ENCODE data around the gene IRGC.
A peak's percentile ranks its signal among the peaks of the same experiment; 100 is the strongest.

Gene IRGC

DNA sequence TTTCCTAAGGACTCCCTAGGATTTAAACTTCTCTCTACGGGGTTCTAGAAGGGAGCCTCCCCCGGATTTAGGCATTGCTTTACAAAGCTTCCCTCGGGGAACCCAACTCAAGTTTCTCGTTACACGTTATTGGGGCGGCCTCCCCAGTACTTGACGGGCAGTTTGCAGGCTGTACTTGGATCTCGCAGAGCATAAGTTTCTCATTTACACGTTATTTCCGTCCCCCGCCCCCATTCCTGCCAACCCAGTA lies 38.3 kb downstream of the IRGC start:
- no peak for DNase-seq
- H3K79me1 ChIP-seq (ENCODE audit: low read length), result peaks cover 35% of the 10 kb centered on the region
- H4K8ac ChIP-seq (ENCODE audit: low read depth, low read length), result peak overlapping the region; percentile 86
- H4K12ac ChIP-seq (ENCODE audit: low read depth, low read length), result peak overlapping the region; percentile 22
- WGBS (ENCODE audit: extremely low coverage, insufficient coverage, insufficient read length), result no CpG with 5 or more reads among the region's 11 CpGs
- H2AFZ ChIP-seq (ENCODE audit: insufficient read depth, low read length, poor library complexity), result no peak overlapping the region
- H3K79me2 ChIP-seq (ENCODE audit: control insufficient read depth, insufficient read depth, low read length, poor library complexity), result peaks cover 10% of the 10 kb centered on the region
- no peak overlapping the region for H2BK12ac ChIP-seq (ENCODE audit: low read length)
- peak overlapping the region; percentile 79 for H4K91ac ChIP-seq (ENCODE audit: low read depth, low read length)
- peak overlapping the region; percentile 68 for H3K14ac ChIP-seq (ENCODE audit: low read length)
- peaks cover 8 to 17% of the 10 kb centered on the region in 2 experiments for H3K36me3 ChIP-seq (ENCODE audit: control insufficient read depth in 1 of 2, insufficient read depth in 2 of 2, low read length in 2 of 2)
- peak overlapping the region; percentile 89 for H2BK5ac ChIP-seq (ENCODE audit: low read depth, low read length, poor library complexity)
- no peaks in the 10 kb centered on the region for H3K9me3 ChIP-seq (ENCODE audit: insufficient read depth, low read depth, low read length)
- peak overlapping the region; percentile 74 for H3K4me3 ChIP-seq (ENCODE audit: low read depth, low read length)
- H3K27me3 ChIP-seq (ENCODE audit: insufficient read depth, low read length), result no peaks in the 10 kb centered on the region
- peak overlapping the region; percentile 72 for H3K4ac ChIP-seq (ENCODE audit: low read depth, low read length)
- H3K9ac ChIP-seq (ENCODE audit: low read length), result peak overlapping the region; percentile 91
- H2BK120ac ChIP-seq (ENCODE audit: insufficient read depth, low read length, poor library complexity), result peak overlapping the region; percentile 85
- H3K4me2 ChIP-seq (ENCODE audit: low read length), result peak overlapping the region; percentile 81
- H3K27ac ChIP-seq (ENCODE audit: low read depth, low read length), result peak overlapping the region; percentile 99
- H3K4me1 ChIP-seq (ENCODE audit: control insufficient read depth in 1 of 2, insufficient read depth in 2 of 2, low read length in 2 of 2), result peaks cover 20 to 27% of the 10 kb centered on the region in 2 experiments
- H3K18ac ChIP-seq (ENCODE audit: low read length), result peak overlapping the region; percentile 38
- peak overlapping the region; percentile 32 for H2AK5ac ChIP-seq (ENCODE audit: low read length)
- H3K23ac ChIP-seq (ENCODE audit: low read length), result no peak overlapping the region

DNA sequence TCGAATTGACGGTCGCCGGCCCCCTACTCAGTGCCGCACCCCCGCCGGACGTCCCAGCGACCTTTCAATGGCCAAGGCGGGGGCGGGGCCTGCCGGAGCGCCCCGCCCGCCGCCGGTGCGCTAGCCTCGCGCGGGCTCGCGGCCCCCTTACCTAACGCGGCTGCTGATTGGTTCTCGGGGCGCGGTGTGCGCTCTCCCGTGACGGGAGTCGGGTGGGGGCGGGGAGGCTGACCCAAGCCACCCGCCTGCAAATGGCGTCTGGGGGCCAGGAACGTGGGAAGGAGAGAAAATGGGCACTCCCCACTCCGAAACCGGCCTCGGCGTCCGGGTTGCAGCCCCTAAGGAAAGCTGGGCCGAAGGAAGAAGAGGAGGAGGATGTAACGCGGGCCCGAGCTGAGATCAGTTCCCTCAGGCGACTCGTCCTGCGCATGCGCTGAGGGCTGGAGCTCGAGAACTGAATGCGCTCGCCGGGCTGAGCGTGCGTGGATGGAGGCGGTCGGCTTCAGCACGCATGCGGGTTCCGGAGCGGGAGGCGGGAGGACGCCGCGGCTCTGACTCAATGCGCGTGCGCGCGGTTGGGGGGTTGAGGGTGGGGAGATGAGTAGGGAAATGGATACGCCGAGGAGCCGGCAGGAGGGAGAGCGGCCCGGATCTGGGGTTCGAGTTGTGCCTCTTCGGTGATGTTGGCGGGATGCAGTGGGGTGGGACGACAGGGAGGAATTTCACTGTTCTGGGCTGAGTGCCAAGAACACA lies 38.8 kb downstream of the IRGC start, which contains the start of gene SMG9:
Gene SMG9 (minus strand): TSS at position 460 of the 753 bp plus-strand sequence. CDS start 4,221 bp downstream, outside the sequence.
- Histone ChIP-seq H3K27me3 (ENCODE audit: insufficient read depth, low read length) (no peaks in the 10 kb centered on the region), H3K4ac (ENCODE audit: low read depth, low read length) (peak within 1 kb of the TSS; percentile 96), H3K79me1 (ENCODE audit: low read length) (peaks cover 35% of the 10 kb centered on the region), H2AK5ac (ENCODE audit: low read length) (peak within 1 kb of the TSS; percentile 96), H3K4me3 (ENCODE audit: low read depth, low read length) (peak within 1 kb of the TSS; percentile 94), H3K4me2 (ENCODE audit: low read length) (peak within 1 kb of the TSS; percentile 81), H3K9me3 (ENCODE audit: insufficient read depth, low read depth, low read length) (no peaks in the 10 kb centered on the region), H2BK12ac (ENCODE audit: low read length) (peak within 1 kb of the TSS; percentile 32), H3K79me2 (ENCODE audit: control insufficient read depth, insufficient read depth, low read length, poor library complexity) (peaks cover 10% of the 10 kb centered on the region), H4K12ac (ENCODE audit: low read depth, low read length) (peak within 1 kb of the TSS; percentile 94), H2BK5ac (ENCODE audit: low read depth, low read length, poor library complexity) (peak within 1 kb of the TSS; percentile 96), H4K91ac (ENCODE audit: low read depth, low read length) (peak within 1 kb of the TSS; percentile 98), H3K4me1 (ENCODE audit: control insufficient read depth in 1 of 2, insufficient read depth in 2 of 2, low read length in 2 of 2) (peaks cover 17 to 22% of the 10 kb centered on the region in 2 experiments), H2BK120ac (ENCODE audit: insufficient read depth, low read length, poor library complexity) (peak within 1 kb of the TSS; percentile 97), H3K27ac (ENCODE audit: low read depth, low read length) (peak within 1 kb of the TSS; percentile 99), H2AFZ (ENCODE audit: insufficient read depth, low read length, poor library complexity) (peak within 1 kb of the TSS; percentile 79), H3K36me3 (ENCODE audit: control insufficient read depth in 1 of 2, insufficient read depth in 2 of 2, low read length in 2 of 2) (peaks cover 4 to 12% of the 10 kb centered on the region in 2 experiments), H3K14ac (ENCODE audit: low read length) (peak within 1 kb of the TSS; percentile 98), H3K23ac (ENCODE audit: low read length) (no peak within 1 kb of the TSS), H3K9ac (ENCODE audit: low read length) (peak within 1 kb of the TSS; percentile 100), H3K18ac (ENCODE audit: low read length) (peak within 1 kb of the TSS; percentile 96), H4K8ac (ENCODE audit: low read depth, low read length) (peak within 1 kb of the TSS; percentile 98)
- no CpG with 5 or more reads among the region's 79 CpGs for WGBS (ENCODE audit: extremely low coverage, insufficient coverage, insufficient read length)
- peak; percentile 98 to 100 for DNase-seq

DNA sequence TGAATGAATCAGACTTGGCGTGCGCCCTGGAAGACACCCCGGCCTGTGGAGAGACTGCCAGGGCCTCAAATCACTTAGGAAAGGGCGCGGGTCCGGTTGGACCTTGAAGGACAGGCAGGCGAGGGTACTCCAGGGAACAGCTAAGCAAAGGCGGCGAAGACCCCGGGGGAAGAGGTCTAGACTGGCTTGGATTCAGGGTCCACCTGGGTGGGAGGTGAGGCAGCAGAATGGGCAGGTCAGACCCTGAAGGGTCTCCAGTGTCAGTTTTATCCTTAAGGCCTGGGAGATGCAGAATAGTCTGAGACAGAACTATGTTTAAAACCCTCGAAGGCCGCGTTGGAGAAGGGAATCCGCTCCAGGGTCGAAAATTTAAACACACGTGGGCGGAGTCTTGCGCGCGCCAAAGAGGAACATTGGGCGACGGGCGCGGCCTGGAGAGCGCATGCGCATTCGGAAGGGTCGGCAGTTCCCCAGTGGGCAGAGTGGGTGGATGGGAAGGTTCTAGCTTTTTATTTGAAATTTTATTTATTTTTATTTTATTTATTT lies 39.5 kb downstream of the IRGC start:
- peak overlapping the region; percentile 98 for H4K91ac ChIP-seq (ENCODE audit: low read depth, low read length)
- peaks cover 17 to 20% of the 10 kb centered on the region in 2 experiments for H3K4me1 ChIP-seq (ENCODE audit: control insufficient read depth in 1 of 2, insufficient read depth in 2 of 2, low read length in 2 of 2)
- peak overlapping the region; percentile 96 for H3K4ac ChIP-seq (ENCODE audit: low read depth, low read length)
- H3K36me3 ChIP-seq (ENCODE audit: control insufficient read depth in 1 of 2, insufficient read depth in 2 of 2, low read length in 2 of 2), result peaks cover 4 to 7% of the 10 kb centered on the region in 2 experiments
- peak overlapping the region; percentile 79 for H2AFZ ChIP-seq (ENCODE audit: insufficient read depth, low read length, poor library complexity)
- H4K12ac ChIP-seq (ENCODE audit: low read depth, low read length), result peak overlapping the region; percentile 94
- DNase-seq, result peak; percentile 76 to 91
- no CpG with 5 or more reads among the region's 28 CpGs for whole genome bisulfite sequencing (ENCODE audit: extremely low coverage, insufficient coverage, insufficient read length)
- peak overlapping the region; percentile 94 for H3K4me3 ChIP-seq (ENCODE audit: low read depth, low read length)
- H3K9me3 ChIP-seq (ENCODE audit: insufficient read depth, low read depth, low read length), result no peaks in the 10 kb centered on the region
- peak overlapping the region; percentile 96 for H2BK5ac ChIP-seq (ENCODE audit: low read depth, low read length, poor library complexity)
- peak overlapping the region; percentile 98 for H3K14ac ChIP-seq (ENCODE audit: low read length)
- peak overlapping the region; percentile 98 for H4K8ac ChIP-seq (ENCODE audit: low read depth, low read length)
- H3K79me2 ChIP-seq (ENCODE audit: control insufficient read depth, insufficient read depth, low read length, poor library complexity), result peaks cover 10% of the 10 kb centered on the region
- peak overlapping the region; percentile 96 for H3K18ac ChIP-seq (ENCODE audit: low read length)
- peak overlapping the region; percentile 99 for H3K27ac ChIP-seq (ENCODE audit: low read depth, low read length)
- H2BK12ac ChIP-seq (ENCODE audit: low read length), result peak overlapping the region; percentile 32
- peak overlapping the region; percentile 96 for H2AK5ac ChIP-seq (ENCODE audit: low read length)
- H3K4me2 ChIP-seq (ENCODE audit: low read length), result peak overlapping the region; percentile 81
- H3K27me3 ChIP-seq (ENCODE audit: insufficient read depth, low read length), result no peaks in the 10 kb centered on the region
- H2BK120ac ChIP-seq (ENCODE audit: insufficient read depth, low read length, poor library complexity), result peak overlapping the region; percentile 97
- H3K9ac ChIP-seq (ENCODE audit: low read length), result peak overlapping the region; percentile 80
- no peak overlapping the region for H3K23ac ChIP-seq (ENCODE audit: low read length)
- peaks cover 35% of the 10 kb centered on the region for H3K79me1 ChIP-seq (ENCODE audit: low read length)

DNA sequence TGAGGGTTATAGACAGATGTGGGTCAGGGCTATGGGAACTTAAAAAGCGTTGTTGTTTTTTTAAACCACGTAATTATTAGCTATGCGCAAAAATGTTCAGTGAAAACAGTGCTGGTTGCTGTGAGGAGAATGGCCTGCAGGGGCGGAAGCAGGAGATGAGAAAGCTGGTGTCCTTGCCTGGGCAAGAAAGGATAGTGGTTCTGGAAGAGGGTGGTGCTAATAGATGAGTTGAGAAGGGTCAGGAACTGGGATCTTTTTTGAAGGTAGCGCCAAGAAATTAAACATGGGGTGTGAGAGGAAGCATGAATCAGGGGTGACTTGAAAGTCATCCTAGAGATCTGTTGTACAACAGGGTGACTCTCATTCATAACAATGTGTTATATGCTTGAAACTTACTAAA lies 43.6 kb downstream of the IRGC start:
- Histone ChIP-seq H2BK120ac (ENCODE audit: insufficient read depth, low read length, poor library complexity) (no peak overlapping the region), H3K23ac (ENCODE audit: low read length) (no peak overlapping the region), H4K8ac (ENCODE audit: low read depth, low read length) (no peak overlapping the region), H4K12ac (ENCODE audit: low read depth, low read length) (no peak overlapping the region), H3K18ac (ENCODE audit: low read length) (no peak overlapping the region), H3K4ac (ENCODE audit: low read depth, low read length) (no peak overlapping the region), H3K9ac (ENCODE audit: low read length) (no peak overlapping the region), H3K36me3 (ENCODE audit: control insufficient read depth in 1 of 2, insufficient read depth in 2 of 2, low read length in 2 of 2) (no peaks in the 10 kb centered on the region), H2AFZ (ENCODE audit: insufficient read depth, low read length, poor library complexity) (no peak overlapping the region), H3K27me3 (ENCODE audit: insufficient read depth, low read length) (no peaks in the 10 kb centered on the region), H3K27ac (ENCODE audit: low read depth, low read length) (peak overlapping the region; percentile 94), H2BK5ac (ENCODE audit: low read depth, low read length, poor library complexity) (no peak overlapping the region), H3K4me2 (ENCODE audit: low read length) (no peak overlapping the region), H3K4me1 (ENCODE audit: control insufficient read depth in 1 of 2, insufficient read depth in 2 of 2, low read length in 2 of 2) (peaks cover 4 to 12% of the 10 kb centered on the region in 2 experiments), H3K79me1 (ENCODE audit: low read length) (peaks cover 23% of the 10 kb centered on the region), H3K9me3 (ENCODE audit: insufficient read depth, low read depth, low read length) (no peaks in the 10 kb centered on the region), H3K14ac (ENCODE audit: low read length) (no peak overlapping the region), H2AK5ac (ENCODE audit: low read length) (no peak overlapping the region), H2BK12ac (ENCODE audit: low read length) (no peak overlapping the region), H4K91ac (ENCODE audit: low read depth, low read length) (no peak overlapping the region), H3K4me3 (ENCODE audit: low read depth, low read length) (no peak overlapping the region), H3K79me2 (ENCODE audit: control insufficient read depth, insufficient read depth, low read length, poor library complexity) (peaks cover 5% of the 10 kb centered on the region)
- DNase-seq, result peak in 1 of 2 donors; percentile 89
- WGBS (ENCODE audit: extremely low coverage, insufficient coverage, insufficient read length), result no CpG with 5 or more reads among the region's 5 CpGs

Measured in trophoblast cell (in vitro differentiated cells and primary cell).